Vagina (tissue), 2 donors: ENCODE results near the gene NUP85. TPM values are rescaled to one million over a fixed set of nuclear protein-coding genes. Genes with fewer than 3 reads are reported as not detected.
"Not testable (repeated sequence)": the region's sequence is repeated elsewhere in the genome, so short reads cannot be mapped to it uniquely, and the experiment has no call there.

Source experiments
- DNase-seq, 2 donors: peaks; one replicate each; pipeline ENCODE4 v3.0.0-alpha.2; 2017; ENCODE audit errors: extremely low spot score in 2 of 2
- H3K27ac ChIP-seq: fragments of 200-600 bp; sonication (generic); one replicate; pipeline ENCODE4 v1.5.1; 2019
- H3K27me3 ChIP-seq: fragments of 200-600 bp; sonication (generic); one replicate; pipeline ENCODE4 v1.5.1; 2019
- H3K36me3 ChIP-seq, 2 donors: fragments of 200-600 bp; sonication (generic); one replicate each; pipeline ENCODE4 v1.5.1; 2017 to 2019
- H3K4me1 ChIP-seq: fragments of 200-600 bp; sonication (generic); one replicate; pipeline ENCODE4 v1.5.1; 2019
- H3K4me3 ChIP-seq, 2 donors: fragments of 200-600 bp; sonication (generic); 1 replicate in 1 of 2; 2 replicates in 1 of 2; pipeline ENCODE4 v1.5.1; 2016 to 2019
- H3K9me3 ChIP-seq: fragments of 200-600 bp; sonication (generic); one replicate; pipeline ENCODE4 v1.5.1; 2019
- CTCF ChIP-seq, 3 experiments: fragments of 450-650 bp in 2 of 3; fragments of 200-600 bp in 1 of 3; sonication (generic) in 1 of 3; IDR thresholded peaks; one replicate each; pipeline ENCODE4 v1.5.1; 2017 to 2019; ENCODE audit warnings: antibody characterized with exemption in 3 of 3, mild to moderate bottlenecking in 2 of 3, moderate library complexity in 2 of 3
- POLR2A ChIP-seq, 2 donors: fragments of 450-650 bp; IDR thresholded peaks; one replicate each; pipeline ENCODE4 v1.6.1; 2017; ENCODE audit warnings: antibody characterized with exemption in 2 of 2, mild to moderate bottlenecking in 2 of 2, moderate library complexity in 2 of 2
- POLR2AphosphoS5 ChIP-seq, 2 donors: sonication (generic); formaldehyde crosslinking; IDR thresholded peaks; one replicate each; pipeline ENCODE4 v1.9.0; 2017; ENCODE audit warnings: antibody characterized with exemption in 2 of 2, mild to moderate bottlenecking in 2 of 2, low read depth in 1 of 2; ENCODE audit not compliant: insufficient read depth in 1 of 2
- intact Hi-C: fragments of 100-400 bp; cut with DNase I; formaldehyde crosslinking; loops from one replicate; pipeline ENCODE4 v1.15.1; 2023
- total RNA-seq: library from RNA; depleted of rRNA; stranded (reverse); fragments of >200 nt; gene quantifications from one replicate; pipeline ENCODE4 v1.2.3, GENCODE V29; 2016

Gene NUP85
- 33.9 TPM for total RNA-seq

- Histone ChIP-seq H3K36me3 (no peaks in the 10 kb centered on the region), H3K9me3 (no peaks in the 10 kb centered on the region), H3K4me3 (peak within 1 kb of the TSS; percentile 73 to 99), H3K27me3 (no peaks in the 10 kb centered on the region), H3K4me1 (peaks cover 30% of the 10 kb centered on the region), H3K27ac (peak within 1 kb of the TSS; percentile 94)
- peak; percentile 92 to 97 for DNase-seq
- intact Hi-C loops: loop anchor here (5.0 kb wide), 1 partner anchor 243 kb away; no protein-coding TSS in a partner anchor
- no peak for TF ChIP-seq CTCF (IDR thresholded peaks at IDR 0.05)
- TF ChIP-seq POLR2AphosphoS5 (IDR thresholded peaks at IDR 0.05; ENCODE audit: insufficient read depth in 1 of 2, low read depth in 1 of 2): peak; percentile 94 to 96
- peak in 1 of 2 donors; percentile 63 for TF ChIP-seq POLR2A (IDR thresholded peaks at IDR 0.05)
Measured at GRCh38 chr17:75205037-75205792, at the start of gene NUP85. Gene NUP85 (plus strand): TSS chr17:75205679. CDS start chr17:75205762, 83 bp downstream.

- intact Hi-C loops, H3K27me3 ChIP-seq, H3K36me3 ChIP-seq, H3K4me3 ChIP-seq, DNase-seq, H3K9me3 ChIP-seq, H3K27ac ChIP-seq: not testable (repeated sequence)
- H3K4me1 ChIP-seq: peaks cover 13% of the 10 kb centered on the region
Measured at GRCh38 chr17:75158480-75158879, 47.0 kb upstream of the NUP85 start.

GRCh38 chr17:75159196-75160031 is 46.1 kb upstream of the NUP85 start:
- intact Hi-C loops: no loop called here
- no peak for TF ChIP-seq POLR2AphosphoS5 (IDR thresholded peaks at IDR 0.05; ENCODE audit: insufficient read depth in 1 of 2, low read depth in 1 of 2)
- Histone ChIP-seq H3K4me1 (peaks cover 9% of the 10 kb centered on the region), H3K36me3 (peaks cover 0 to under 1% of the 10 kb centered on the region in 2 donors), H3K4me3 (no peak overlapping the region), H3K27me3 (no peaks in the 10 kb centered on the region), H3K27ac (no peak overlapping the region), H3K9me3 (no peaks in the 10 kb centered on the region)
- no peak for DNase-seq

GRCh38 chr17:75160211-75160610 is 45.3 kb upstream of the NUP85 start:
- H3K4me1 ChIP-seq: peaks cover 3% of the 10 kb centered on the region
- no peaks in the 10 kb centered on the region for H3K27me3 ChIP-seq
- no peak for TF ChIP-seq POLR2A (IDR thresholded peaks at IDR 0.05)
- no peak for TF ChIP-seq POLR2AphosphoS5 (IDR thresholded peaks at IDR 0.05; ENCODE audit: insufficient read depth in 1 of 2, low read depth in 1 of 2)
- TF ChIP-seq CTCF (IDR thresholded peaks at IDR 0.05): no peak
- DNase-seq: no peak
- H3K4me3 ChIP-seq: no peak overlapping the region
- peaks cover 0 to 5% of the 10 kb centered on the region in 2 donors for H3K36me3 ChIP-seq
- H3K9me3 ChIP-seq: no peaks in the 10 kb centered on the region
- H3K27ac ChIP-seq: no peak overlapping the region
- intact Hi-C loops: no loop called here

- no peak for TF ChIP-seq CTCF (IDR thresholded peaks at IDR 0.05)
- no peak for TF ChIP-seq POLR2AphosphoS5 (IDR thresholded peaks at IDR 0.05; ENCODE audit: insufficient read depth in 1 of 2, low read depth in 1 of 2)
- TF ChIP-seq POLR2A (IDR thresholded peaks at IDR 0.05): no peak
- Histone ChIP-seq H3K4me1 (no peaks in the 10 kb centered on the region), H3K9me3 (no peaks in the 10 kb centered on the region), H3K27me3 (no peaks in the 10 kb centered on the region), H3K36me3 (peaks cover 0 to 26% of the 10 kb centered on the region in 2 donors), H3K27ac (no peak overlapping the region), H3K4me3 (no peak overlapping the region)
- intact Hi-C loops: no loop called here
- no peak for DNase-seq
Measured at GRCh38 chr17:75163074-75163473, 42.4 kb upstream of the NUP85 start.

- H3K4me1 ChIP-seq, DNase-seq, H3K4me3 ChIP-seq, H3K9me3 ChIP-seq, H3K27me3 ChIP-seq, intact Hi-C loops, H3K27ac ChIP-seq: not testable (repeated sequence)
- H3K36me3 ChIP-seq: peaks cover 0 to 39% of the 10 kb centered on the region in 2 donors
Measured at GRCh38 chr17:75164606-75165005, 40.9 kb upstream of the NUP85 start.
